ENCODE results near the gene ARHGDIG.
"Not testable (repeated sequence)": the region's sequence is repeated elsewhere in the genome, so short reads cannot be mapped to it uniquely, and the experiment has no call there.

The ARHGDIG gene

DNA sequence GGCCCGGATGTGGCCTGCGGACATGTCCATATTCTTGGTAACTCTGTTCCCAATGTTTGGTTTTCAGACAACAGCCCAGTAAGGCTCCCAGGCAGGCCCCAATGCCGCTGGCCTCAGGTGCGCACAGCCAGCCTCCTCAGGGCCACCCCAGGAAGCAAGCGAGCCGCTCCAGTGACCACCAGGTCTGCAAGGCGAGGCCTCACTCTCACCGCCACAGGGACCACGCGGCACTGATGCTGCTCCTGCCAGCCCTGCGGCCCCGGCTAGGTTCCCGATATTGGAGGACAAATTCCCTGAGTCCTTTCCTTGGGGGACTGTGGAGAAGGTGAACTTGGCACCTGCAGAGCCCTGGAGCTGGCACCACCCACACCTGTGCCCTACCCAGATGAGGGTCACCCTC, 21.6 kb downstream of the ARHGDIG start:
- no peak for DNase-seq

DNA sequence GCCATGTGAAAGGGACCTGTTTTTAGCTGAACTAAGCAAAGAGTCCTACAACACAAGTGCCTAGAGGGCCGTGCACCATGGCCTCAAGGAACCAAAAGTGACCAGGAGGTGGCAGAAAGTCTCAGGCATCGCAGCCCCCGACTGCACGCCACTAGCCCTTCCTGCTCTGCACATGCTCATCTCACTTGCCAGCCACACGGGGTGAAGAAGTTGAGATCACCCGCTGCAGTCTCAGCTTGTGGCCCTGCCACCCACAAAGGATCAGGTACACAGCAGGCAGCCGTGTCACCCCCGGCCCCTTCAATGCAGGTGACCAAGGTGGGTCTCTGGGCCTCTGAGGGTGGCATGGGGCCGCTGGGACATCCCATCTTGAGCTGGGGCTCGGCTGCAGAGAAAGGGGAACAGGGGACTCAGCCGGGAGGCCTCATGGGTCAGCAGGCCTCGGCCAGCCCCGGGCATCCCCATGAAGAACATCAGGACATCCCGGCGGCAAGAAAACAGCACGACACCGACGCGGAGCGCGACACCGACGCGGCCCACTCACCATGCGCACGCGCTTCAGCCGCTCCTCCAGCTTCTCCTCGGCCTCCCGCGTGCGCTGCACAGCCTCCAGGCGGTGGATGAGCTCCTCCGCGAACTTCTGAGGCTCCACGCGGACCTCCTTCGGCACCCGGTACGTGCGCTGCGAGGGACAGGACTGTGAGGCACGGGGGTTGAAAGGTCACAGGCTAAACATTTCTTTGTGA, 23.5 kb downstream of the ARHGDIG start:
- DNase-seq: no peak

DNA sequence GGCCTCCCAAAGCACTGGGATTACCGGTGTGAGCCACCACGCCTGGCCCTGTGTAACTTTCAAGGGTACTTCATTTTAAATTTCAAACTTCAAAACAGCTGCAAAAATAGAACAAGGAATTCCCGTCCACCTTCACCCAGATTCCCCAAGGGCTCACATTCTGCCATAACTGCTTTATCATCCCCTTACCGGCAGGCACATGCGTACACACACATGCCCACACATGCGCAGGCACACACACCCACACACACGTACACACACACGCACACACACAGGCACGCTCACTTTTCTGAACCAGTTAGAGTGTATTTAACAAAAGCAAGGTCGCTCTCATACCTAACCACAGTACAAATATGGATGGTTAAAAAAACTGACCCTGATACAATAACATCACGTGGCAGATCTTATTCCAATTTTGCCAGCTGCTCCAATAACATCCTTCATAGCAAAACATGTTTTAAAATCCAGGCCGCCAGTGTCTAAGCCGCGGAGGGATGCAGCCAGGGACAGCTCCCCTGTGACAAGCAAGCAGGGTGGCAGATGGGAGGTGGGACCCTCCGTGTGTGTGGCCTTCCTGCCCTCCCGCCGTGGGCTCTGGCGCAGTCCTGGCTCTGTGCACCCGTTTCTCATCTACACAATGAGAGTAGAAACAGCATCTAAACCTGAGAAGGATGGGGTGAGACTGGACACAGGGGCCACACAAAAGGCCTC, 25.7 kb downstream of the ARHGDIG start:
- DNase-seq: no peak

DNA sequence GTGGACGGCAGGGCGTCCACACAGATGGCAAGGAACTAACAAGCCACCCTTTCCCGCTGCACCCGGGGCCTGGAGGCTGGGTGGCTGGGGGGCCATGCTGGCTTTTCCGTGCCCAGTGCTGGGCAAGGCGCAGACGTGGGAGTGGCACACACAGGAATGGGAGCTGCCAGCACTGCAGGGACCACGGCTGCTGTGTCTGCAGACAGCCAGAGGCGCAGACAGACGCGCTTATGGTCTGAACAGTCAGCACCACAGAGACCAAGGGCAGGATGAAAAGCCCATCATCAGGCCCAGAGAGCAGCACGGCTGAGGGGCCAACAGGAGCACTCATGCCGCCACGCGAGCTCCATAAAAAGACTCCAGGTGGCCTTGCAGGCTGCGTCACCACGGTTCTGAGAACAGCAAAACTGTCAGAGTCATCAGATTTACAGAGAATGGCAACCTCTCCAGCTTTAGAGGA, 26.6 kb downstream of the ARHGDIG start:
- DNase-seq: no peak

DNA sequence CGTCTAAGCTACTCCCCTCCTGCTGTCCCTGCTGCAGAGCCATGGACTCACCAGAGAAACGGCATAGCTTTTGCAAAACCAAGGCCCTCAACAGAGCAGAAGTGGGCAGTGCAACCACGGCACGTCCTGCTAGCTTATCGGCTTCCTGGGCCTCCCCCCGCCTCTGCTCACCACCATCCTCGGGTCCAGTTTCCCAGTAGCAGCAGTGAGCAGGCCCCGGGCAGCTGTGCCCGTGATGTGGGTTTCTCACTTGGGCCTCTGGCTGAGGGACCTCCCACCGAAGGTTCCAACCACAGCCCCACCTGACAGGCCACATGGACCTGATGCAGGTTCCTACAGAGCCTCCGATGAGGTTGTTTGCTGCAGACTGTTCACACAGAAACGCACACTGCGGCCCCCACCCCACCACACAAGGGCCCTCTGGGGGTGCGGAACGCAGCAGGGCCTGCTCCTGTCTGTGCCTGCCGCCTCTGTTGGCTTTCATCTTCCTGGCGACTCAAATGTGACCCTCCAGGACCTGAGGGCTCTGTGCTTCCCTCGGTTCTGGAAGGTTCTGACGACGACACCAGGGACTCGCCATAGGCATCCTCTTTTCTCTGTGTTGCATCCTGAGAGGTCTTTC, 27.4 kb downstream of the ARHGDIG start:
- no peak for DNase-seq

DNA sequence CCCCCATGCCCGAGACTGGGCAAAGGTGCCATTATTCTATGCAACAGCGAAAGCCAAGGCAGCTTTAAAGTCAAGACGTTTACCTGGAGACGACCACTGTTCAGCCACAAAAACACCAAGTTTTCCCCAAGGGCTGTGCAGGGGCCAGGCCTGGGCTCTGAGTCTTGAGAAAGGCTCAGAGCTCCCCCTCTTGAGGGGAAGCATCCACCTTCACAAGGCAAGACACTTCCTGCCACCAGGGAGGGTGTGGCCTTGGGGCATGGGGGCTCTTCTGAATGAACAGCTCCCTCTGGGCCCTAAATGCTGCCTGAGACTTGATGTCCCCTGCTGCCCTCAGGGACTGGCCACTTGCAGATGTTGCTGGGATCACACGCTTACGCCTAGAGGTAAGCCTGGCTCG, 29.1 kb downstream of the ARHGDIG start:
- DNase-seq: no peak

DNA sequence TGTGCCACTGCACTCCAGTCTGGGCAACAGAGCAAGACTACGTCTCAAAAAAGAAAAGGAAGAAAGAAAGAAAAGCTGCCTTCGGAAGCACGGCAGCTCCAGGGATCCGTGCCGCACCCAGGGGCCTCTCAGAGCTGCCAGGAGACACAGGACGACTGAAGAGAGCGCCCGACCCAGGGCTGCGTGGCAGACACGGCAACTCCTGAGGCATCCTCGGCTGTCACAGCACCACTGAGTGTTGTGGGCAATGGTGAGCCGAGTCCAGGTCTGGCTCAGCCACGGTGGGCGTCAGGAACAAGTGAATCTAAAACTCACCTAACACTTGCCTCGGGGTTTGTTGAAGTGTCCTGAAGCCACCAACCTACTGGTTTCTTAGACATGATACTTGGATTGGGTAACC, 31.3 kb downstream of the ARHGDIG start:
- DNase-seq: no peak

DNA sequence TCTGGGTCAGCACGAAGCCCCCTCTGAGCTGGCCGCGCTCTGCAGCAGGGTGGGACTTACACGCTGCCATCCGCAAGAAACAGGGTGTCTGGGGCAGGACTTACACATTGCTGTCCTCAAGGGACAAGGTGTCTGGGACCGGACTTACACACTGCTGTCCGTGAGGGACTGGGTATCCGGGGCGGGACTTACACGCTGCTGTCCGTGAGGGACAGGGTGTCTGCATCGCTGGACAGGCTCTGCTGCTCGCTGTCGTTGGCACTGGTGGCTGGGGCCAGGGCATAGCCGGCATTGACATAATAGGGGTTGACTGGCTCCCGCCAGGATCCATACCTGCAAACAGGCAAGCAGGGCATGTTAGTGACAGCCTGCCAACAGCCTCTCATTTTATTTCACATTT, 34.0 kb downstream of the ARHGDIG start:
- DNase-seq: no peak

DNA sequence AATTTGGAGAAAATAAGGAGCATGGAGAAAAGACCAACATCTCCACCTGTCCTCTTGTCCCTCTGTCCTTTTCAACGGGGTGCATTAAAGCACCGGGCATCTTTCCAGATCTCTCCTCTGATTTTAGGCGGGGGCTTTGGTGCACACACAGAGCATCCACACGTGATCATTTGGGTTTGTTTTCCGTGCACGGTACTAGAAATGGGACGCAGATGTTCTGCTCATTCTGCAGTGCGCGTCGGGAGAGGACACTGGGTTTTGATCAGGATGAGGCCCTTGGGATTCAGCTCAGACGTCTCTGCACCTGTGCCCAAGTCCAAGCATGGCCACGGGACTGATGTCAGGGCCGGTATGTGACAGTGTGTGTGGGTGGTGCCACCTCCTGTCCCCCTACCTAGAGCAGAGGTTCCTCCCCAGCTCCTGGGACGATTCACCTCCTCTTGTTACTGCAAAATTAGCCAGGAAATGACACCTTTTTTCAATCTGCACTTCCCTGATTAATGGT, 34.5 kb downstream of the ARHGDIG start:
- no peak for DNase-seq

DNA sequence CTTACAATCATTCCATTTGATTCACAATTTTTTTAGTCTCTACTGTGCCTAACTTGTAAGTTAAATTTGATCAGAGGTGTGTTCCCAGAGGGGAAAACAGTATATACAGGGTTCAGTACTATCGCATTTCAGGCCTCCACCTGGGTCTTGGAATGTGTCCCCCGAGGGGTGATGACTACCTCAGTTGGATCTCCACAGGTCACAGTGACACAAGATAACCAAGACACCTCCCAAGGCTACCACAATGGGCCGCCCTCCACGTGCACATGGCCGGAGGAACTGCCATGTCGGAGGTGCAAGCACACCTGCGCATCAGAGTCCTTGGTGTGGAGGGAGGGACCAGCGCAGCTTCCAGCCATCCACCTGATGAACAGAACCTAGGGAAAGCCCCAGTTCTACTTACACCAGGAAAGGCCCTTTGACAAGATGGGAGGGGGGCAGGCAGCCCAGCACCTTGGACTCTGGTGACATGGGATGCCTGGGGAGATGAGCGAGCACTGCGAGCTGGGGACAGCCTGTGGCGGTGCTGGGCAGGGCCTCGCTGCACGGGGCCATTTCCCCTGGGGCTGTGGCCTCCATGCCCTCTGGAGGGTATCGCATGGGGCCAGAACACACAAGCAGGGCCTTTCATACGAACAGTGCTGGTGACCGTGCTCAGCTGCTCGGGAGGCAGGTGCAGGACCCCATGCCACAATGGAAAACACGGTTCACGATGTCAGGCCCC, 36.5 kb downstream of the ARHGDIG start:
- DNase-seq: no peak

DNA sequence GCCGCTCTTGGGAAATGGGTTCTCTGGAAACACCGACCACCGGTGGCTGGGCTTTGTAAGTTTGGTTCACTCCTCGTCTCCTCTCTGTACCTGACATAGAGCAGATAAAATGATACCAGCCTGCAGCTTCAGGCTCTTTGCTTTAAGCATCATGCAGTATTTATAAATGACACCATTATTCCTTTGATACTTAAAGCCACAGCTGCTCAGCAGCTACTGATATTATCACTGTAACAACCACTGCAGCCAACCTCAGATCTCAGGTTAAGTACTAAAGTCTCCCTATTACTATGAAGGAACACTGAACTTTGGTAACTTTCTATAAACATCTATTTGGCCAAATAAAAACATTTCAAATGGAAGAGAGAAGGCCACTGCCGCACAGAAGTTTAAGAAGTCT, 37.2 kb downstream of the ARHGDIG start:
- no peak for DNase-seq

DNA sequence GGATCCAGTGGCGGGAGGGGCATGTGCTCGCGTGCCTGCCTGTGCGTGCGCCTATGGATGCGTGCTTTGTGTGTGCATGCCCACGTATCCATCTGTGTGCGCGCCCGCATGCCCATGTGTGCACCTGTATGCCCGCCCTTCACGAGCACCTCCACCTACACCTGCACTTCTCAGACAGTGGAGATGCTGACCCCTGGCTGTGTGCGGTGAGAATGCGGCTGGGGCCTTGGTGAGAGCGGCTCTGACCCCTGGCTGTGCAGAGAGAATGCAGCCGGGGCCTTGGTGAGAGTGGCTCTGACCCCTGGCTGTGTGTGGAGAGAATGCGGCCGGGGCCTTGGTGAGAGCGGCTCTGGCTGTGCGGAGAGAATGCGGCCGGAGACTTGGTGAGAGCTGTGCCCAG, 38.2 kb downstream of the ARHGDIG start:
- DNase-seq: no peak

DNA sequence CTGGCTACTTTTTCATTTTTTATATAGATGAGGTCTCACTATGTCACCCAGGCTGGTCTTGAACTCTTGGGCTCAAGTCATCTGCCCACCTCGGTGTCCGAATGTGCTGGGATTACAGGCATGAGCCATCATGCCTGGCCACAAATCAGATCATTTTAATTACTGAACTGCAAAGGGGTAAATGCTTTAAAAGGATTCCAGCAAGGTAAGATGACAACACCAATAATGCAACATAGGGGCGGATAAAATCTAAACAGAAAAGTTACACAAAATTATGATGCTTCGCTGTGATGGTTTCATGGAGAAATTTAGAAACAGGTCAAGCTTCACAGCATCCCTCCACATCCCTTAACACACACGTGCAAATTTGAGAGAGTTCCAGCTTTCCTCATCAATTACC, 39.8 kb downstream of the ARHGDIG start:
- no peak for DNase-seq

DNA sequence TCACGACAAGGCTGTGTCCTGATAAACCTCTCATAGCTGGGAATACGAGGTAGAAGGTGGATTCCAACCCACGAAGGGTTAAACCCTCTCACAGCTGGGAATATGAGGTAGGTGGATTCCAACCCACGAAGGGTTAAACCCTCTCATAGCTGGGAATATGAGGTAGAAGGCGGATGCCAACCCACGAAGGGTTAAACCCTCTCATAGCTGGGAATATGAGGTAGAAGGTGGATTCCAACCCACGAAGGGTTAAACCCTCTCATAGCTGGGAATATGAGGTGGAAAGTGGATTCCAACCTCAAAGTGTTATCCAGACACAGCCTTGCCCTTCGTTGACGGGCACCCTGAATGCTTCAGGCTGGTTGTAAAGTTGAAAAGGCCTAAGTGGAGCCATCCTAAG, 41.1 kb downstream of the ARHGDIG start:
- DNase-seq: no peak

DNA sequence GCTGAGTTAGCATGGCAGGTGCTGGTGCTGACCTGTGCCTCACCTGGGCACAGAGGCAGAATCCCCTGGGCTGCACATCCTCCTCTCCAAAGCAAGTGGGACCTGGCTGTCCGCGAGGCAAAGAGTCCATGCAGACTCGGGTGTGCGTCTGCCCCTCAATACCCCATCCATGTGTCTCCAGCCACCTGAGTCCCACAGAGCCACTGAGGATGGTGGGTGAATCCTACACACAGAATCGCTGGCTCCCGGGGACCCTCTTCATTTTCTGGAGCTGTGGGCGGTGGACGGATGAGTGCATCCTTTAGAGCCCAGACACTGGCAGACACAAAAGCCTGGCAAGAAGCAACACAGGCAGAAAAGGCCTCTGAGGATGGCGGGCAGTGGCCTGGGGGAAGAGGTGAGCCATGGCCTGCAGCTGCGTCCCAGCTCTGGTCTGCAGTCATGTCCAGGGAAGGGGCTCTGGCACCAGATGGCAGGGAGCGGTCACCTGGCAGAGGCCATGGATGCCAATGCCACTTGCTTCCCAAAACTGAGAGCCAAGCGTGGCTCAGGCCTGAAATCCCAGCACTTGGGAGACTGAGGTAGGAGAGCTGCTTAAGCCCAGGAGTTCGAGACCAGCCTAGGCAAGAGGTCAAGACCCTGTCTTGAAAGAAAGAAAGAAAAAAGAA, 42.2 kb downstream of the ARHGDIG start:
- no peak for DNase-seq

DNA sequence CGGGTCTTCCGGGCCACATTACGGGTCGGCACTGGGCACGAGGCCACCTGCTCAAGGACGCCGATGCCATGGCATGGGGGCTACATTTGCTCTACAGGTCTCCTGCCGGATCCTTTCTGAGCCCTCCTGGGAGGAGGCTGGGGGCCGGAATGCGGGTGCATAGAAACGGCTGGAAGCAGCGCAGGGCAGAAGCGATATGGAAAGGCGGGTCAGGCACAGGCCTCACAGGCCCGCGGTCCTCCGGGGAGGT, 43.7 kb downstream of the ARHGDIG start:
- no peak for DNase-seq

DNA sequence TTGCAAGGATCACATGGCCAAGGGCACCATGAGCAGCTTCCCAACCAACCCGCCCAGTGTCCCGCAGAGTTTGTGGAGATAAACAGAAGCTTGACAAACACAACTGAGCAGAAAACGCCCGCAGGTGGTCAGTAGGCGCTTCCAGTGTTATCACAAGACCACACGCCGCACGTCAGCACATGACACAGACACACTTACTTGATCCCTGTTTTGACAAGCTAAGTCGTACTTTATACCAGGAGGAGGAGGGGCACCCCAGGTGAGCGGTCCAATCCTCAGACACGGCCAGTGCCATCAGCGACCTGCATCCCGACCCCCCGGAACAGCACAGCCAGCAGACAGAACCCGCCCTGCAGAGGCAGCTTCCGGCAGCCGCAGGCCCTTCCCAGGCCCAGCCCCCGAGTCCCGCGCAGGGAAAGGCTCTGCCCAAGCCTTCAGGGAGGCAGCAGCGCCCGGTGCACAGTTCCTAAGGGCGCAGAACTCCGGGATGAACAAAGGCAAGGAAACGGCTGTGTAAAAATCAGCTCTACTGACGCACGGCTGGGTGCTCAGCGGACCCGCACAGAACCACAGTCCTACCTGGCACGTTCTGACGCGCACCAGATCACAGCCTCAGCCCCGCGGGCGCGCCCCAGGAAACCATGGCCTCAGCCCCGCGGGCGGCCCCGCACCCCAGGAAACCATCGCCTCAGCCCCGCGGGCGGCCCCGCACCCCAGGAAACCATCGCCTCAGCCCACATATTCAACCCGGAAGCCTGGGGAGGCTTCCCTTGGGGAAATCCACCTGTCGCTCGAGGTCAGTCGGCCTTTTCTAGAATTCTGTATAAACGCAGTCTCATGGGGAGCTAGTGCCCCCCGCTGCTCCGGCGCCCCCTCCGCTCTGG, 44.3 kb downstream of the ARHGDIG start:
- peak; percentile 74 for DNase-seq

DNA sequence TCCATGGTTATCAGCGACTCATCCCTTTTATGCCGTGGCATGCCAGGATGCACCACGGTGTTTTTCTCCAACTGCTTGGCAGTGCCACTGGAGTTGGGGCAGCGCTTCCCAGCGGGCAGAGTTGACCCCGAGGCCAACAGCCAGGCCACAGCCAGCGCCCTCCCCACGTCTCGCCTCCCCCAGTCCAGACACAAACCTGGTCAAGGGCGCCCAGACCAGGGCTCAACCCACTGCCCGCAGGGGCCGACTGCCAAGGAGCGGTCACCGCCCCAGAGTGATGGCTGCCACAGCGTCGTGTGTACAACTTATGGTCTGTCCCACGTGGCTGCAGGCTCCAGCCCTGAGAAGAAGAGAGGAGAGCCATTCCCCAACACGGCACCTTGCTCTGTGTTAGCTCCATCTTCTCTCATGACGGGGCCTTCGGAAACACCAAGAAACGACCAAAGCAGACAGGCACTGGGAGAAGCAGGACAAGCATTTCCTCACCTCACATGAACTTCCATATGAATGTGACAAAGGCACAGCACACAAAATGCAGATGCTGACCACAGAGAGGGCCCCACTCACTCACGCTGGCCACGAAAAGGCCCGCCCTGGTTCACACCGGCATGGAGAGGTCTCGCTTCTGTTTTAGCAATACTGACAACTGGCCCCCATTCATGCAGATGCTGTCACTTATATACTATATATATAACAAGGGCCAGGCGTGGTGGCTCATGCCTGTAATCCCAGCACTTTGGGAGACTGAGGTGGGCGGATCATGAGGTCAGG, 45.2 kb downstream of the ARHGDIG start:
- no peak for DNase-seq

DNA sequence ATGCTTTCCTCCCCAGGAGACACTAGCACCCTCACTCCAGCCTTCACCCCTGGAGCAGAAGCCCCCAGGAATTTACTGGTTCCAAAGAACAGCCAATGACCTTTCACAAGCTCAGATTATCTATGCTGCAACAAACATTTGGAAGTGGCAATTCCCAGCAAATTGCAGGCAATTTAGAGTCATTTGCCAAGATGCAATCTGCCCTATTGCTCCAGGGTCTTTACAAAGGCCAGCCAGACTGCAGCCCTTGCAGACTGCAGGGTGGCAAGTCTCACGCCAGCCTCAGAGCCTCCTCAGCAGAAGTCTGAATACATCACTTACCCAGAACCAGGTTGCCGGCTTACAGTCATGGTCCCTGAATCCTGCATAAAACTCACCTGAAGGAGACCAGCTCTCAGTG, 50.4 kb downstream of the ARHGDIG start:
- DNase-seq: no peak

DNA sequence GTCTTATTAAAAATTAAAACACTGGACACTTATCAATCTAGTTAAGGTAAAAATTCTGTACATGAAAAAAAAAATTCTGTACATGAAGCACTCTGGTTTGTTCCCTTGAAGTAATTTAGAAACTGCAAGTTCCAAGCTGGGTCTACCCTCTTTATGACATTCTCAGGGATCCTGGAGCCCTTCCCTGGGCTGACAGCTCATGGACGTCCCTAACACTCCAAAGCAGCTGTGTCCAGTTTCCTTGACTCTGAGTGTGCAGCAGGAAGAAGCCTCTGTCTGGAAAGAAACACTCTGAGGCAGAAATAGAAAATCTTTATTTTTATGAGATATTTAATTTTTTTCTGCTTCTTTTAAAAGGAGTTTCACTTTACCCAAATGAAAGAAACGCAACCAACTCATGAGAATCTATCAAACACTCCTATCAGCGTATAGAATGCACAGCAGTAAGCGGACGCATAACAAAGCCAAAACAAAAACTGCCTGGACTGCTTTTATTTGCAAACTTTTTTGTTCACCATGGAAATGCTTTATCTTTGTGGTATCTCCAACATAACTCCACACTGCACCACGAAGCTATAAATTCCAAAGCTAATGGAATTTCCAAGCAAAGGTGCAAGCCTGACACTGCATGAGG, 50.9 kb downstream of the ARHGDIG start:
- DNase-seq: not testable (repeated sequence)

Data from activated CD4-positive, alpha-beta T cell treated with anti-CD3 and anti-CD28 coated beads, Interleukin-2, amount 50 U/mL, for 1 hour (primary cell).